IPS-NIHi7 (cell line): Measurements from ENCODE around the gene RARA.

ENCODE experiments used
- DNase-seq: peaks from one replicate; pipeline ENCODE4 v3.0.0; 2012; ENCODE audit warnings: mixed read lengths; ENCODE audit errors: extremely low spot score

RARA gene

GRCh38 chr17:40309031-40309948 is at the start of gene RARA:
RARA (plus strand) TSS chr17:40309180; CDS start chr17:40331219, 22,039 bp downstream.
- peak; percentile 80 for DNase-seq

DNA sequence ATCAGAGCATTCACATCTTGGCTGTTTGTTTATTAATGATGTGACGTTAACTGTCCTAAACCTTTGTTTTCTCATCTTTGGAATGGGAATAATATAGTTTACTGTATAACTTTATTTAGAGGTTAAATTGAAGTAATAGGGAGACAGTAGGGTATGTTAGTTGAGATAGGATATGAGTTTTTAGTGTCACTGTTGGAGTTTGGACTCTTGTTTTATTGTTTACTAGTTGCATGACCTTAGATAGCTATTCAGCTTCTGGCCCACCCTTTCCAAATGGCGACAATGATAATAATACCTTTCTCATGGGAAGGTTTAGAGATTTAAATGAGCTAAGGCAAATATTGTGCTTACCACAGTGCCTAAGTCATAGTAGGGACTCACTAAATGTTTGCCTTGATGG is 49.5 kb upstream of the RARA start:
- no peak for DNase-seq

- DNase-seq: no peak
These were observed 48.5 kb upstream of the RARA start for GRCh38 chr17:40260528-40260927.

GRCh38 chr17:40264458-40265185 is 44.4 kb upstream of the RARA start:
- peak; percentile 19 for DNase-seq

DNA sequence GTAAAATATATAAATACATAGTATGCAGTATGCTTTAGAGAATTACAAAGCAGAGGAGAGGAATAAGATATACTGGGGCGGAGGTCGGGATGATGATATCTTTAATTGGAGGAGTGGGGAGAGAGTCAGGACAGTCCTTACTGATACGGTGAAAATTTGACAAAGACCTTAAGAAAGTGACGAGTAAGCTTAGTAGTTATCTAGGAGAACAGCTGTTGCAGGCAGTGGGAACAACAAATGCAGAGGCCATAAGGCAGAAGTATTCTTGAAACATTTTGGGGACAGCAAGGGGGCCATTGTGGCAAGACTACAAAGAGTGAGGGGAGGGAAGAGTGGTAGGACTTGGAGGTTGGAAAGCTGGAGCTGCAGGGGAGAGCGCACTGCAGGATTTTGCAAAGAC is 43.6 kb upstream of the RARA start:
- no peak for DNase-seq

- DNase-seq: no peak
These were observed 42.1 kb upstream of the RARA start for GRCh38 chr17:40266882-40267281.

DNA sequence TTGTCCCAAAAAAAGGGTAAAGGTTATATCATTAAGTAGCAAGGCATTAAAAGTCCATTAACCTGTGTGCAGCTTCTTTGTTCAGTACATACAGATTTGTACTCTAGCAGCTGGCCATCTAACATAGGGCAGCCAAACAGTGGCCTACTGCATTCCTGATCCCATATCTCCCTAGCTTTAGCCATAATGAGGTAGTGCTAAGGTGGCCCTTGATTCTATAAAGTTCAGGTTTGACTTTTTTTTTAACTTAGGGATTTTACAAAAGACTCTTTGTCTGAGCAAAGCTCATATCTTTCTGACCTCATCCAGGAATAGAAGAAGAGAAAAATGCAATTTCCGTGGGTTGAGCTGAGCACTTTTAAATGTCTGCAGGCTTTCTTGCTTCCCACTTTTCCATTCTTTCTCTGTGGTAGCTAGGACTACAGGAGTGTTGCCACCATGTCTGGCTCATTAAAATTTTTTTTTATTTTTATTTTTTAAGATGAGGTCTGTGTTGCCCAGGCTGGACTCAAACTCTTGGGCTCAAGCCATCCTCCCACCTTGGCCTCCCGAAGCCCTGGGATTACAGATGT is 40.8 kb upstream of the RARA start:
- DNase-seq: no peak

GRCh38 chr17:40278414-40278813 is 30.6 kb upstream of the RARA start:
- DNase-seq: no peak

- DNase-seq: no peak
These were observed 29.6 kb upstream of the RARA start for GRCh38 chr17:40279402-40279801.

DNA sequence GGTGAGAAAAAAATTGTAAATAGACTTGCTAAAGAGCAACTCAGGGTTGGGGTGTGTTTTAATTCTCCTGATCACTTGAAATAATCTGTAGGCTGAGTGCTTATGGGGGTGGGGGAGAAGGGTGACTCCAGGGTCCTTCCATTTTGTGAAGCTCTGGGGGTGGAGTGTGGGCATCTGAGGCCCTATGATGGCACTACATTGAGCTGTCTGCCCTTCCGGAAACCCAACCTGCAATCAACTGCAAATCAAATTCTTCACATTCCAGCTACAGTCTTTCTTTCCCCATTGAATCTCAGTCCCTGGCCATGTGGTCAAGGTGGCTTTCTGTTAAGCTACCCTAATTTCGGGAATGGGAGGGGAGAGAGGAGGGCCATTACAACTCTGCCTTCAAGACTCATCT is 27.3 kb upstream of the RARA start:
- peak; percentile 65 for DNase-seq

DNA sequence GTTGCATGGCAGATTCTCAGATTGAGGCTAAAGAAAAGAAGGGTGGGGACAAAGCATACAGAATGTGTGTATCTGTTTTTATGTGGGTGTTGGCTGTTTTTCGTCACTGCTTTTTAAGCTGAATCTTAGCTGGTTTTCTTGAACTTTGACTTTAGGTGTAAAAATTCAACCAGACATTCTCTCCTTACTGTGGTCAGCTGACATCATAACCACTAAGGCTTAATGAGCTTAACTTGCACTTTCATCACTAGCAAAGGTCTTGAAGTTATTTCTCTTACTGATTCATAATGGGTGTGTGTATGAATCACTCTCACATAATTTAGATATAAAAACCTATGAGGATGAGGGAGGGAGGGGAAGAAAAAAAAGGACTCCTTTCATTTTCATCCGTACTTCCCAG is 25.3 kb upstream of the RARA start:
- DNase-seq: no peak

- DNase-seq: no peak
These were observed 24.8 kb upstream of the RARA start for GRCh38 chr17:40284085-40284713.

- no peak for DNase-seq
These were observed 22.5 kb upstream of the RARA start for GRCh38 chr17:40286473-40286872.

DNA sequence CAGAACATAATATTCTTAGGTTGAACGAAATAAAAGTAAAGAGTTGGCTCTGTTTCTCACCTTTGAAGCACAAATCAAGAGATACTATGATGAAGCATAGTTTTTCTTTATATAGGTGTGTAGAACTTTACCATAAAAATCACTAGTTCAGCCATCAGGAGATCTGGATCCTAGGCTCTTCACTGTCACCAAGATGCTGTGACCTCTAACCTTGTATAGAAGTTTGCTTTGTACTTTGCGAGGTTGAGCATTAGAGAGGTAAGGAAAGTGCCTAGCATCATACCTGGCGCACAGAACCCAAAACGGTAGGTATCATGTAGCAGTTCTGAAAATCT is 21.9 kb upstream of the RARA start:
- no peak for DNase-seq

DNA sequence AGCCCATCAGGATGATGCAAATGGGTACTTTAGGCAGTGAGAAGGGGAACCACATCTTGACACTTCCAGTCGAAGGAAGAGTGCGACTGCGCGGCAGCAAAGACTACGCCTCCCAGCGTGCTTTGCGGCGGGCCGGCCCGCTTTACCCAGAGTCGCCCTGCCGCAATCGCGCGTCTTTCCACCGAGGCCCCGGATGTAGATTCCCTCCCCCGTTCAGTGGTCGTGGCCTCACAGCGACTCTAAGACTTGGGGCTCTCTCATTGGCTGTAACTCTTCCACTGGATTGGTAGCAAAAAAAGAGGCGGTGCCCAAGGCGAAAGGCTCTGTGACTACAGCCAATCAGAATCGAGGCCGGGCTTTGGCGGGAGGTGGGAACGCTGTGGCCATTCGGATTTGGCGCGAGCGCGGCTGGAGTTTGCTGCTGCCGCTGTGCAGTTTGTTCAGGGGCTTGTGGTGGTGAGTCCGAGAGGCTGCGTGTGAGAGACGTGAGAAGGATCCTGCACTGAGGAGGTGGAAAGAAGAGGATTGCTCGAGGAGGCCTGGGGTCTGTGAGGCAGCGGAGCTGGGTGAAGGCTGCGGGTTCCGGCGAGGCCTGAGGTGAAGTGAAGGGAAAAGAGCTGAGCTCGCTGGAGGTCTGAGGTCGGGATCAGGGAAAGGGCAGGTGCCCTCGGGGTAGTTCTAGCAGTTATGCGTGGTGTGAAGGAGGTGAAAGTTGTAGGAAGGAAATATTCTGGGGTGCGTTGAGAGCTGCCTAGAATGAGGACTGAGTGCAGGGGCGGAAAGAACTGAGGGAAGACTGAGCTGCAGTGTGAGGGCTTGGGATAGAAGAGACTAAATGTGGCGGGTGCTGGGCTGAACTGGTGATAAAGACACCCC is 21.2 kb upstream of the RARA start, which contains the start of gene CDC6:
Gene CDC6, plus strand, starts transcription at position 386 of the 876 bp plus-strand sequence. CDS start 1,542 bp downstream, outside the sequence.
- DNase-seq: peak; percentile 98

- no peak for DNase-seq
These were observed 18.2 kb upstream of the RARA start for GRCh38 chr17:40290629-40291280.

DNA sequence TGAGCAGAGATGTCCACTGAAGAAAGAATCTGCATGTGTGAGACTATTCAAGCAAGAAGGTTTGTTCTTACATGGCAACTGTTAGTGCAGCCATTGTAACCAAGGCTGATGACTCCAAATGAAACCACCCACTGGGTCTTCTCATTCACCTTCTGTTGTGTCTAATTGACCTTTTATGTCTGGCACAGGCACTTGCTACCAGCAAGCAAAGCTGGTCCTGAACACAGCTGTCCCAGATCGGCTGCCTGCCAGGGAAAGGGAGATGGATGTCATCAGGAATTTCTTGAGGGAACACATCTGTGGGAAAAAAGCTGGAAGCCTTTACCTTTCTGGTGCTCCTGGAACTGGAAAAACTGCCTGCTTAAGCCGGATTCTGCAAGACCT is 17.7 kb upstream of the RARA start:
- DNase-seq: no peak

DNA sequence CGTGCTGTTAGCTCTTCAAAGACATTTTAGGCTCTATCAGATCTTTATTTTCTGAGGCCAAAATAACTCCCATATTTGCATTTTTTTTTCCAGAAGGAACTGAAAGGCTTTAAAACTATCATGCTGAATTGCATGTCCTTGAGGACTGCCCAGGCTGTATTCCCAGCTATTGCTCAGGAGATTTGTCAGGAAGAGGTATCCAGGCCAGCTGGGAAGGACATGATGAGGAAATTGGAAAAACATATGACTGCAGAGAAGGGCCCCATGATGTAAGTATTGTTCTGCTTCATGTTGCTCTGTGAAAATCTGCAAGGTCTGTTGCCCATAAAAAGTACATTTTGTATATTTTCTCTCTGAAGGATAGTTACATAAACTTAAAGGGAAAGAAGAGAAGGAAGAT is 15.6 kb upstream of the RARA start:
- no peak for DNase-seq

DNA sequence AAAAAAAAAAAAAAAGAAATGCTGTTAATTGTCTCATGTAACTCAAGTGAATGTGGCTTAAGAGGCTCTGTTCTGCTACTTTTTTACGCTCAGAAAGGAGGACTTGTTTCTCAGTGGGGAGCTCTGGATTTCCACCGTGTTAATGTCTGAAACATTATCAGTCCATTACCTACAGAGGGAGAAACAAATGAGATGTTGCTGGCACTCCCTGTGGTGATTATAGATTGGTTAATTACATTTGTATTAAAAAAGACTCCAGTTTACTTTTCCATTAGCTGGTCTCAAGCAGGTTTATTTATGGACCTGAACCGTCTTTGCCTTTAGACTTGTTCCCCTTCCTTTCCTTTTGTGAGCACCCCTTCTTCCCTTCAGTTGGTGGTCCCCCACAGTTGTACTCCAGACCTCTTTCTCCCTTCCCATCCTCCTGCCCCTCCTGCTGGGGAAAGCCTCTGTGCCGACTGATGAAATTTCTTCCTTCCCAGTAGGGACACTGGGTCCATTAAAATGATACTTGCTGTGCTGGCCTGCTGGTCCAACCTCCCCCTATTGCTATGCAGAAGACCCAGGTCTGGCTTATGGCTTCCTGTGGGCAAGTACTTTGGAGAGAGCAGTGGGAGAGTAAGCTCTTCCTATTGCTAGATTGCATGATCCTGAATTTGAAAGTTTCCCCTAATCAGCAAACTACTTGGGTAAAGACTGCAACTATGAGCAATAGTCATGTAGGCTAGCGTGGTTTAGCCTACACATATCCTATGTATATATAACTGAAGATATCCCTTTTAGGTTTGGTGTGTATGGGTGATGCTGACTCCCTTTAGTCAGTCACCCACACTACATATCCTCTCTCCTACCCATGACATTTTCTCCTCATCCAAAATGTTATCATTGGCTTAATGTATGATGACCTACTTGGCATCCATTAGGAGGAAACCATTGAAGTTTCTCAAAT is 13.2 kb upstream of the RARA start:
- no peak for DNase-seq

- DNase-seq: no peak
These were observed 11.5 kb upstream of the RARA start for GRCh38 chr17:40297511-40297910.
